Measurements from ENCODE around the gene EXOC3.

Gene EXOC3

GRCh38 chr5:489689-490080 is 46.7 kb downstream of the EXOC3 start:
- DNase-seq: no peak

GRCh38 chr5:490116-491106 is 47.4 kb downstream of the EXOC3 start:
- DNase-seq: peak; percentile 69

GRCh38 chr5:491119-491855 is 48.3 kb downstream of the EXOC3 start:
- DNase-seq: no peak

- DNase-seq: no peak
Observed at GRCh38 chr5:491856-492155, 48.8 kb downstream of the EXOC3 start.

- no peak for DNase-seq
Observed at GRCh38 chr5:492314-492893, 49.4 kb downstream of the EXOC3 start.

- no peak for DNase-seq
Observed at GRCh38 chr5:493119-493701, 50.2 kb downstream of the EXOC3 start.

GRCh38 chr5:493758-494157 is 50.8 kb downstream of the EXOC3 start:
- DNase-seq: no peak

GRCh38 chr5:494667-495255 is 51.8 kb downstream of the EXOC3 start:
- no peak for DNase-seq

- no peak for DNase-seq
Observed at GRCh38 chr5:496028-496427, 53.1 kb downstream of the EXOC3 start.

GRCh38 chr5:497090-497700 is 54.2 kb downstream of the EXOC3 start:
- DNase-seq: no peak

GRCh38 chr5:497871-498509 is 55.0 kb downstream of the EXOC3 start:
- DNase-seq: no peak

- no peak for DNase-seq
Observed at GRCh38 chr5:499233-500209, 56.5 kb downstream of the EXOC3 start.

- DNase-seq: no peak
Observed at GRCh38 chr5:500491-500890, 57.5 kb downstream of the EXOC3 start.

GRCh38 chr5:501105-501830 is 58.3 kb downstream of the EXOC3 start:
- DNase-seq: no peak

GRCh38 chr5:501831-502184 is 58.8 kb downstream of the EXOC3 start:
- no peak for DNase-seq

GRCh38 chr5:502325-503079 is 59.5 kb downstream of the EXOC3 start:
- DNase-seq: no peak

- no peak for DNase-seq
Observed at GRCh38 chr5:504326-505154, 61.6 kb downstream of the EXOC3 start.

GRCh38 chr5:505951-506525 is 63.1 kb downstream of the EXOC3 start:
- DNase-seq: no peak
